ENCODE data around the gene PRSS56.

DNA sequence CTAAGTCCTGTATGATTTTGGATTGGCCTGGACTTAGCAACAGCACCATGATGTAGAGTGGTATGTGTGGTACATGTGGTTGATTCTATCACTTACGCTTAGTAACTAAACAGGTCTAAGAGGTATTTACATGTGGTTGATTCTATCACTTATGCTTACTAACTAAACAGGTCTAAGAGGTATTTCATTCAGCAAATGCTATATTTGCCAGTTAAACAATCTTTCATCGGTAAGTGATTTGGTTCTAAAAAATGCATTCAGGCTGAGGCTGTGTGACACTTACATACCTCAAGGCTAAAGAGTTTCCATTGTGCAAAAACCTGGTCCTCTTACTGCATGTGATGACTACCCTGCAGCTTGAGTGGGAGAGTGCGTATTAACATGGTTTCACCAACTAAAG lies 43.4 kb downstream of the PRSS56 start:
- no peak for TF ChIP-seq EP300 (IDR thresholded peaks at IDR 0.05; ENCODE audit: borderline replicate concordance)
- no peak for TF ChIP-seq CREB1 (IDR thresholded peaks at IDR 0.05; ENCODE audit: low read depth)
- TF ChIP-seq, protein P1, sequence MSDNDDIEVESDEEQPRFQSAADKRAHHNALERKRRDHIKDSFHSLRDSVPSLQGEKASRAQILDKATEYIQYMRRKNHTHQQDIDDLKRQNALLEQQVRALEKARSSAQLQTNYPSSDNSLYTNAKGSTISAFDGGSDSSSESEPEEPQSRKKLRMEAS (IDR thresholded peaks at IDR 0.05): no peak
- no peak for TF ChIP-seq REST (IDR thresholded peaks at IDR 0.05; ENCODE audit: low read depth)
- TF ChIP-seq ZBTB7A (IDR thresholded peaks at IDR 0.05; ENCODE audit: low read depth): no peak
- no peak for TF ChIP-seq USF1 (IDR thresholded peaks at IDR 0.05)
- no peak for TF ChIP-seq RAD21 (IDR thresholded peaks at IDR 0.05; ENCODE audit: low read depth)
- TF ChIP-seq TCF12 (IDR thresholded peaks at IDR 0.05; ENCODE audit: low read depth): no peak
- no peak for TF ChIP-seq CEBPB (IDR thresholded peaks at IDR 0.05)
- TF ChIP-seq FOXM1 (IDR thresholded peaks at IDR 0.05; ENCODE audit: borderline replicate concordance, low read depth): no peak
- no peak for TF ChIP-seq TAF1 (IDR thresholded peaks at IDR 0.05; ENCODE audit: low read depth)
- no peak for TF ChIP-seq EGR1 (IDR thresholded peaks at IDR 0.05)
- TF ChIP-seq YY1 (IDR thresholded peaks at IDR 0.05; ENCODE audit: low read depth): no peak
- no peak for TF ChIP-seq TEAD4 (IDR thresholded peaks at IDR 0.05)
